Epithelial cell of esophagus (primary cell): ENCODE results near the gene KCNJ4.
"Not testable (repeated sequence)": the region's sequence is repeated elsewhere in the genome, so short reads cannot be mapped to it uniquely, and the experiment has no call there.

ENCODE experiments used
- DNase-seq: peaks from one replicate; pipeline ENCODE4 v3.0.0; 2010; ENCODE audit warnings: low read depth
- H3K4me3 ChIP-seq: 2 replicates; pipeline ENCODE4 v1.5.1; 2011; ENCODE audit warnings: mild to moderate bottlenecking, low read length, control low read depth
- TF ChIP-seq, protein P1 (sequence below): IDR thresholded peaks from 2 replicates; pipeline ENCODE4 v1.5.1; 2011; ENCODE audit warnings: low read depth, mild to moderate bottlenecking, low read length, control low read depth, inconsistent platforms; ENCODE audit not compliant: insufficient read depth; ENCODE audit errors: missing control alignments

The KCNJ4 gene

GRCh38 chr22:38471237-38471636 is 16.2 kb upstream of the KCNJ4 start:
- TF ChIP-seq, protein P1, sequence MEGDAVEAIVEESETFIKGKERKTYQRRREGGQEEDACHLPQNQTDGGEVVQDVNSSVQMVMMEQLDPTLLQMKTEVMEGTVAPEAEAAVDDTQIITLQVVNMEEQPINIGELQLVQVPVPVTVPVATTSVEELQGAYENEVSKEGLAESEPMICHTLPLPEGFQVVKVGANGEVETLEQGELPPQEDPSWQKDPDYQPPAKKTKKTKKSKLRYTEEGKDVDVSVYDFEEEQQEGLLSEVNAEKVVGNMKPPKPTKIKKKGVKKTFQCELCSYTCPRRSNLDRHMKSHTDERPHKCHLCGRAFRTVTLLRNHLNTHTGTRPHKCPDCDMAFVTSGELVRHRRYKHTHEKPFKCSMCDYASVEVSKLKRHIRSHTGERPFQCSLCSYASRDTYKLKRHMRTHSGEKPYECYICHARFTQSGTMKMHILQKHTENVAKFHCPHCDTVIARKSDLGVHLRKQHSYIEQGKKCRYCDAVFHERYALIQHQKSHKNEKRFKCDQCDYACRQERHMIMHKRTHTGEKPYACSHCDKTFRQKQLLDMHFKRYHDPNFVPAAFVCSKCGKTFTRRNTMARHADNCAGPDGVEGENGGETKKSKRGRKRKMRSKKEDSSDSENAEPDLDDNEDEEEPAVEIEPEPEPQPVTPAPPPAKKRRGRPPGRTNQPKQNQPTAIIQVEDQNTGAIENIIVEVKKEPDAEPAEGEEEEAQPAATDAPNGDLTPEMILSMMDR = no peak

DNA sequence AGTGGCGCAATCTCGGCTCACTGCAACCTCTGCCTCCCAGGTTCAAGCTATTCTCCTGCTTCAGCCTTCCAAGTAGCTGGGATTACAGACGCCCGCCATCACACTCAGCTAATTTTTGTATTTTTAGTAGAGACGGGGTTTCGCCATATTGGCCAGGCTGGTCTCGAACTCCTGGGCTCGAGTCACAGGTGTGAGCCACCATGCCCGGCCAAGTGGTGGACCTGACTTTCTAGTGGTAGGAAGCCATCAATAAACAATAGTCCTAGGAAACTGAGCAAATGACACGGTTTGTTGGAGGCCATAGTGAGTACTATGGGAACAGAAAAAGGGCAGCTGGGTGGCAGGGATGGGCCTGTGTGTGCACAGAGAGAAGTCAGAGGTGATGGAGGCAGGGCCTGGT is 15.2 kb upstream of the KCNJ4 start:
- not testable (repeated sequence) for H3K4me3 ChIP-seq, DNase-seq

More at GRCh38 chr22:38471237-38471636, 16.2 kb upstream of the KCNJ4 start:
- H3K4me3 ChIP-seq = no peak overlapping the region
- no peak for DNase-seq

GRCh38 chr22:38469306-38469781 is 14.3 kb upstream of the KCNJ4 start:
- TF ChIP-seq, protein P1 = no peak
- H3K4me3 ChIP-seq = no peak overlapping the region
- no peak for DNase-seq

GRCh38 chr22:38468443-38469305 is 13.7 kb upstream of the KCNJ4 start:
- no peak for DNase-seq
- peak overlapping the region; percentile 47 for H3K4me3 ChIP-seq
- TF ChIP-seq, protein P1 = no peak

- H3K4me3 ChIP-seq = peak within 1 kb of the TSS; percentile 47
- DNase-seq = peak; percentile 82
- TF ChIP-seq, protein P1 = no peak
Measured at GRCh38 chr22:38467904-38468442, 13.0 kb upstream of the KCNJ4 start, which contains the start of gene KDELR3. TSS of gene KDELR3 (plus strand) at chr22:38468096. CDS start at chr22:38468234, 138 bp downstream.

GRCh38 chr22:38467438-38467903 is 12.5 kb upstream of the KCNJ4 start:
- DNase-seq = no peak
- H3K4me3 ChIP-seq = peak overlapping the region; percentile 38
- TF ChIP-seq, protein P1 = no peak

DNA sequence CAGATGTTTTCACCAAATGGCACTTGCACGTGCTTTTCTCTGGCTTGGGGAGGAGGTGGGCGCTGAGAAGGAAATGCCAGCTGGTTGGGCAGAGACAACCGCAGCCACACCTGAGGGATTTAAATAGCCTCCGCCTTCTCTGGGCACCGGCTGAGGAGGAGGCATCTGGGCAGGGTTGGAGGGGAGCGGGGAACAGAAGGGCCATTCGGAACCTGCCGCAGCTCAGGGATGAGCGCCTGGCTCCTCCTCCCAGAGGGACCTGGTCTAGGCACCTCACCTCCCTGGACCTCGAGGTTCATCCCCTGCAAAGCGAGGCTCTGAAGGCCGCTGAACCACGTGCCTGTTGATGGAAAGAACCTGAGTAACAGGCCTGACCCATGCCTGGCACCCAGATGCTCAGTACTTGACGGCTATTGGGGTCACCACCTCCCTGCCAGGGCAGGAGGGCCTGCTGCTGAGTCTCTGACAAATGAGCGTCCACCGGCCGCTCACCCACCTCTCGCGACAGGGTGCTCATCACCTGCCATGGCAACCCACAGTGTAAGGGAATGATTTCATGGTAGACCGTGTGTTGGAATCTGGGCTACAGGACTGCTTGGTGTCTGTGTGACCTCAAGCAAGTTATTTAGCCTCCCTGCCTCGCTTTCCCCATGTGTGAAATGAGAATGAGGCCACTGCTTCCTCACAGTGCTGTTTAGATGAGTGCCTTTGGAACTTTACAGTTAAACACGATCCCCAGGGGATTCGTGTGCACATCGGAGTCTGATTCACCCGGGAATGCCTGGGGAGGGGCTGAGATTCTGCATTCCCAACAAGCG is 10.9 kb upstream of the KCNJ4 start:
- no peak for DNase-seq
- H3K4me3 ChIP-seq = no peak overlapping the region
- TF ChIP-seq, protein P1 = no peak
